GM12872 (cell line): ENCODE results near the gene TSFM.

Experiments
- CTCF ChIP-seq: IDR thresholded peaks from 3 replicates; pipeline ENCODE4 v1.5.1; 2011; ENCODE audit warnings: low read depth, mild to moderate bottlenecking, low read length, moderate library complexity; ENCODE audit not compliant: insufficient read depth

Gene TSFM

GRCh38 chr12:57766464-57767304 is 15.9 kb upstream of the TSFM start, which contains the start of gene CYP27B1:
Gene CYP27B1 (minus strand): TSS chr12:57767078. CDS start chr12:57767041, 37 bp downstream.
- TF ChIP-seq CTCF, result no peak

GRCh38 chr12:57767305-57767698 is 15.3 kb upstream of the TSFM start:
- TF ChIP-seq CTCF, result no peak

GRCh38 chr12:57767876-57768275 is 14.7 kb upstream of the TSFM start:
- TF ChIP-seq CTCF, result no peak

GRCh38 chr12:57769594-57769993 is 13.0 kb upstream of the TSFM start:
- TF ChIP-seq CTCF, result no peak

- no peak for TF ChIP-seq CTCF
Observed at GRCh38 chr12:57770734-57771133, 11.9 kb upstream of the TSFM start.

- TF ChIP-seq CTCF, result no peak
Observed at GRCh38 chr12:57771236-57771872, 11.2 kb upstream of the TSFM start.

GRCh38 chr12:57771873-57772428 is 10.6 kb upstream of the TSFM start, which contains the start of gene METTL1:
Gene METTL1 (minus strand): TSS chr12:57772105. CDS start chr12:57772083, 22 bp downstream.
- no peak for TF ChIP-seq CTCF
